Peyer's patch (tissue), 4 donors: ENCODE measurements around the gene PCBP3.

Experiments used
- POLR2A ChIP-seq, 2 donors: fragments of 450-650 bp; IDR thresholded peaks; one replicate each; pipeline ENCODE4 v1.5.1; 2017; ENCODE audit warnings: antibody characterized with exemption in 2 of 2, mild to moderate bottlenecking in 2 of 2, moderate library complexity in 2 of 2
- TF ChIP-seq, protein P1 (sequence below), 6 experiments: fragments of 450-650 bp in 4 of 6; fragments of 200-600 bp in 2 of 6; sonication (generic) in 1 of 6; IDR thresholded peaks; one replicate each; pipeline ENCODE4 v1.5.1; 2017 to 2019; ENCODE audit warnings: antibody characterized with exemption in 6 of 6, mild to moderate bottlenecking in 3 of 6, moderate library complexity in 1 of 6

DNA sequence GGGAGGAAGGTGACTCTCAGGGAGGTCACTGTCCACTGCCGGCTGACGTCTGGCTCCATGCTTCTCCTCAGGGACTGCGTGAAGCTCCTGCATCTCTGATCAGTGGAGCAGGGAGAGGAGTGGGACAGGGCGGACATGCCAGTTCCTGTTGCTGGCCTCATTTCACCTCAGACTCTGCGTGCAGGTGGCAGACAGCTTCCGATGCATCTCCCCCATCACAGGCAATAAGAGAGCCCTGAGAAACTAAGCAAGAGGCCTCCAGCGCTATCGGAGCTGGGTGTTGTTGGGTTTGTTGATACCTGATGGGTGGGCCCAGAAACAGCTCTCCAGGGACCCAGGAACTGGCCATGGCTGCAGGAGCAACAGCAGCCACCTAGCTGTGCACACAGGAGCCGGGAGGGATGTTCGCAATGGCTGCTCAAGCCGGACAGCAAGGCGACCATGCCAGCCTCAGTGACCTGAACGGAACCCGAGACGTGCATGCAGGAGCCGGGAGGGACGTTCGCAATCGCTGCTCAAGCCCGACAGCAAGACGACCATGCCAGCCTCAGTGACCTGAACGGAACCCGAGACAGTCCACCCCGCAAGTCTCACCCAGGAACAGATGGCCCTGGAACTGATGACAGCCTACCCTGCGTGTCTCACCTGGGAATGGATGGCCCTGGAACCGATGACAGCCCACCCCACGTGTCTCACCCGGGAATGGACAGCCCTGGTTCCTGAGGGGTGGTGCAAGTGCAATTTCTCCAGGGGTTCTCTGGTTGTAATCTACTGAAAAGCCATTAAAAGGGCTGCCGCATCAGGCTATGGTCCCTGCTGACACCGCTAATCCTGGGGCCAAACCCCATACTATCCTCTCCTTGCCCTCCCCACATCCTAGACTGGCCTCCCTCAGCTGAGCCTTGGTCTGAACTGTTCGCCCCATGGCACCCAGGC, 14.2 kb upstream of the PCBP3 start:
- TF ChIP-seq, protein P1, sequence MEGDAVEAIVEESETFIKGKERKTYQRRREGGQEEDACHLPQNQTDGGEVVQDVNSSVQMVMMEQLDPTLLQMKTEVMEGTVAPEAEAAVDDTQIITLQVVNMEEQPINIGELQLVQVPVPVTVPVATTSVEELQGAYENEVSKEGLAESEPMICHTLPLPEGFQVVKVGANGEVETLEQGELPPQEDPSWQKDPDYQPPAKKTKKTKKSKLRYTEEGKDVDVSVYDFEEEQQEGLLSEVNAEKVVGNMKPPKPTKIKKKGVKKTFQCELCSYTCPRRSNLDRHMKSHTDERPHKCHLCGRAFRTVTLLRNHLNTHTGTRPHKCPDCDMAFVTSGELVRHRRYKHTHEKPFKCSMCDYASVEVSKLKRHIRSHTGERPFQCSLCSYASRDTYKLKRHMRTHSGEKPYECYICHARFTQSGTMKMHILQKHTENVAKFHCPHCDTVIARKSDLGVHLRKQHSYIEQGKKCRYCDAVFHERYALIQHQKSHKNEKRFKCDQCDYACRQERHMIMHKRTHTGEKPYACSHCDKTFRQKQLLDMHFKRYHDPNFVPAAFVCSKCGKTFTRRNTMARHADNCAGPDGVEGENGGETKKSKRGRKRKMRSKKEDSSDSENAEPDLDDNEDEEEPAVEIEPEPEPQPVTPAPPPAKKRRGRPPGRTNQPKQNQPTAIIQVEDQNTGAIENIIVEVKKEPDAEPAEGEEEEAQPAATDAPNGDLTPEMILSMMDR (IDR thresholded peaks at IDR 0.05): no peak
- no peak for TF ChIP-seq POLR2A (IDR thresholded peaks at IDR 0.05)
